Kidney capillary endothelial cell (primary cell): ENCODE data around the gene FBXW4.
A peak's percentile ranks its signal among the peaks of the same experiment; 100 is the strongest.

ENCODE experiments used
- DNase-seq: peaks from one replicate; pipeline ENCODE4 v3.0.0-alpha.2; 2018; ENCODE audit warnings: low spot score

FBXW4 gene, protein sequence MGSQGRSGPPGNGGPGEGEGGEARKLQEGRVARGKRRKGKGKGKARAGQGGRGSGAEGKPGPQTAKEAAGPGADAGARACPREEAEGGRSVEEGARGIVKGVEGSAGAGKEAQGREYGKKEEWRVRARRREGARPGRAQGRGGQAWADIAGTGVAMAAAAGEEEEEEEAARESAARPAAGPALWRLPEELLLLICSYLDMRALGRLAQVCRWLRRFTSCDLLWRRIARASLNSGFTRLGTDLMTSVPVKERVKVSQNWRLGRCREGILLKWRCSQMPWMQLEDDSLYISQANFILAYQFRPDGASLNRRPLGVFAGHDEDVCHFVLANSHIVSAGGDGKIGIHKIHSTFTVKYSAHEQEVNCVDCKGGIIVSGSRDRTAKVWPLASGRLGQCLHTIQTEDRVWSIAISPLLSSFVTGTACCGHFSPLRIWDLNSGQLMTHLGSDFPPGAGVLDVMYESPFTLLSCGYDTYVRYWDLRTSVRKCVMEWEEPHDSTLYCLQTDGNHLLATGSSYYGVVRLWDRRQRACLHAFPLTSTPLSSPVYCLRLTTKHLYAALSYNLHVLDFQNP

GRCh38 chr10:101694674-101695403, at the start of gene FBXW4:
FBXW4 (minus strand) TSS chr10:101695170; CDS start chr10:101695105, 65 bp downstream.
- DNase-seq = peak; percentile 27

GRCh38 chr10:101744267-101744666, 49.3 kb upstream of the FBXW4 start:
- no peak for DNase-seq

- no peak for DNase-seq
Measured at GRCh38 chr10:101741938-101742337, 47.0 kb upstream of the FBXW4 start.

DNA sequence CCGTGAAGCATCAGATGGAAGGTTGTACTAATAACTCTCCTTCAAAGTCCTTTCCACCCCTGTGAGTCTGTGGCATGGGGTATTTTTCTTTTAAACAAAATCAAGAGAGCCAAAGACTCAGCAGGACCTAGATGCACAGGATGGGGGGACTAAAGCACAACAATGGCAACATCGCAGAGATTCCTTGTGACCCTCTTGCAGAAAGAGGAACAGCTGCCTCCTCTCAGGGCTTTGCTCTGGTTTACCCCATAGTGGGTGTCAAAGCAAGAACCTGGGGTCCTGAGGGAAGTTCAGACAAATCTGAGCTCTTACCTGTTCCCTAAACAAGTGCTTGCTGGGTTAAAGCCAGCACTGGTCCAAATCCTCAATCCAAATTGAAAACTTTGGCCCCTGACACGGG, 41.7 kb upstream of the FBXW4 start:
- DNase-seq = no peak

DNA sequence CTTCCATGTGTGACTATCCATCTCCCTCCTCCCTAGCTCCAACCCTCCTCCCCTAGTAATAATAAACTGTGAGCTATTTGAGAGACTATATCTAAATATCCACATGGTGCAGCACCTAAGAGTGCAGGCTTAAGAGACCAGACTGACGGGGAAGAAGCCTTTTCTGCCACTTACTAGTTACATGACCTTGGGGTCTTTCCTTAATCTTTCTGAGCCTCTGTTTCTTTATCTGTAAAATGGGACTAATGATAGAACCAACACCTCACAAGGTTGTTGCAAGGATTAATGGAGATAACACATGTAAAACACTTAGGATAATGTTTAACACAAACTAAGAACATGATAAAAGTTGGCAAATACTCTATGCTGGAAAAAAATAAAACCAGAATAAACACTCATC, 37.1 kb upstream of the FBXW4 start:
- DNase-seq = no peak

GRCh38 chr10:101726115-101726387, 31.1 kb upstream of the FBXW4 start:
- DNase-seq = no peak

DNA sequence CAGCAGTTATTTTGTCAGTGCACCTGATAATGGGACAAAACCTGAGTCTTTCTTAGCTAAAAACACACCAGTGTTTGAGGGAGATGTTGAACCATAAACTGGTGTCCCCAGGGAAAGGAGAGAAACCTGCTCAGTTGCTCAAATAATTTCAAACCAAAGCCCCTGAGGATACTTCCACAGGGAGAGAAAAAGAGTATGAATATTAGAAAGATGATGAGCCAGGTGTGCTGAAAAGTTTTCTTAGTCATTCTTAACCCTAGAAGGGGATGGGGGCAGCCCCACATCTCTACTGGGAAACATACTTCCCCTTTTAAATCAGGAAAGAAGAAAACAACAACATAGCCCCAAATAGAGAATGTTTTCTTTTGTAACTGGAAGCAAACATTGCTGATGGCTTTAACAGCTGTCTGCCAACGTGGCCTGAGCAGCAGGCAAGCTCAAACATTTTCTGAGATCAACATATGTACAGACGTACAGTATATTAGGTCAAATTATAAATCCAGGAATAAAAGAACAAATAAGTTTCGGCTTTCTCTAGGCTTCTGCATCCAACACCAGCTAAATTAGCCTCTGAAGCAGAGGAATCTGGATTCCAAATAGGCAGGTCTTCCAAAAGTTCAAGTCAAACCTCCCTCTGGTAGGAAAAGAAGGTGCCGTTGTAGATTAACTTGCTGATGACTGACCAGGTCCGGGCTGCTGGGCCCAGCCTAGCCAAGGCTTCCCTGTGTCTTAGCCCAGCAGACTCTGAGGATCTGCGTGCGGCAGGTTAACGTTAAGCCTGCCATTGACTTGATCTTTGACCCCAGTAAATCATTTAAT, 30.5 kb upstream of the FBXW4 start:
- no peak for DNase-seq

DNA sequence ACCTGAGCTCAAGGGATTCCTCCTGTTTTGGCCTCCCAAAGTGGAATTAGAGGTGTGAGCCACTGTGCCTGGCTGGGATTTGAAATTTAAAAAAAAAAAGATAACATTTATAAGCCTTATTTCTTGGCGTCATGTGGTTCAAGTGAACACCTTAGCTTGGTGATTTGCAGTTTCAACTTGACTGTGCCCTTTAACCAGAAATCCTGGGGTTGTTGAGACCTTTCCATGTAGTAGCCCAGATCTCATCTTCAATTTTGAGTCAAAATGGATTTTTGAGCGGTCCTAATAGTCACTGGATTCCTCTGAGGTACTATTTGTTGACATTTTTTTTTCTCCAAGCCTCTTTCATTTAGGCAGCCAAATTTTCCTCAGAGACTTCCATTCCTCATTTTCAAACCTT, 29.5 kb upstream of the FBXW4 start:
- no peak for DNase-seq

- no peak for DNase-seq
Measured at GRCh38 chr10:101723176-101723575, 28.2 kb upstream of the FBXW4 start.

- no peak for DNase-seq
Measured at GRCh38 chr10:101721806-101722205, 26.8 kb upstream of the FBXW4 start.

DNA sequence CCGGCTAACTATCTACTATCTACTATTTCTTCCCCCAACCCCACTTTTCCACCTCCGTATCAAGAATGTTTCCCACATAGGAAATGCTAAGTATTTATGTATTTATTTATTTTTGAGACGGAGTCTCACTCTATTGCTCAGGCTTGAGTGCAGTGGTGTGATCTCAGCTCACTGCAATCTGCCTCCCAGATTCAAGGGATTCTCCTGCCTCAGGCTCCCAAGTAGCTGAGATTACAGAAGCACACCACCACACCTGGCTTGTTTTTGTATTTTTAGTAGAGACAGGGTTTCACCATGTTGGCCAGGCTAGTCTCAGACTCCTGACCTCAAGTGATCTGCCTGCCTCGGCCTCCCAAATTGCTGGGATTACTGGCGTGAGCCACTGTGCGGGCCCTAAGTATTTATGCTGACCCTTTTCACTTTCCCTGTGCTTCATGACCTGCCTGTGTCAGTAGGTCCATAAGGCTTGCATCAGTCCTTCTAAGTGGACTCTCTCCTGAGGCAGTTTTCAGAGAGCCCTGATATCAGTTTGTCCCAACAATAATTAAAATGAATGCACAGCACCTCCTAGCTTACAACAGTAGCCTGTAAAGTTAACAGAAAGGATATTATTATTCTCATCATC, 25.7 kb upstream of the FBXW4 start:
- no peak for DNase-seq

DNA sequence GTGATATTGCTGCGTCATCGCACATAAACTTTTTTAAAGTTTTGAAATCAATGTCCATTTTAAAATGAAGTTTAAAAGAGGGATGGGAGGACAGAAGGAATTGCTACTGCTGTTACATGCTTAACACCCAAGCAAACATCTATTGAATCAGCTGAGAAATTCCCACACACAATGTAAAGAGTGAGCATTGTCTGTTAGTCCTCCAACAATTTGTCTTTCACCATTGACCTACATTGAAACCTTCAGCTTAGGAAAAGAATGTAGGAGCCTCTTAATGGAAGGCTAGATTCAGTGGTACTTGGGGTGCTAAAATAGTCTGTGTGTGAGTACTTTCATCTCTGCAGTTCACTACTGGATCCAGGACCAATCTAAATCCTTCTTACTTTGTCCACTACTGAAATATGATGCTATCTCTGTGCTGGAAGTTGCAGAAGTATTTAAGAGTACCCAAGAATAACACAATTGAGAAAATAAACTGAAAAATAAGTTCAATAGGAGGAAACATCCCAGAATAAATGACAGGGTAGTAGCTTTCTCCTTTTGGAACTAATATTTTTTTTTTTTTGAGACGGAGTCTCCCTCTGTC, 23.8 kb upstream of the FBXW4 start:
- DNase-seq = no peak

DNA sequence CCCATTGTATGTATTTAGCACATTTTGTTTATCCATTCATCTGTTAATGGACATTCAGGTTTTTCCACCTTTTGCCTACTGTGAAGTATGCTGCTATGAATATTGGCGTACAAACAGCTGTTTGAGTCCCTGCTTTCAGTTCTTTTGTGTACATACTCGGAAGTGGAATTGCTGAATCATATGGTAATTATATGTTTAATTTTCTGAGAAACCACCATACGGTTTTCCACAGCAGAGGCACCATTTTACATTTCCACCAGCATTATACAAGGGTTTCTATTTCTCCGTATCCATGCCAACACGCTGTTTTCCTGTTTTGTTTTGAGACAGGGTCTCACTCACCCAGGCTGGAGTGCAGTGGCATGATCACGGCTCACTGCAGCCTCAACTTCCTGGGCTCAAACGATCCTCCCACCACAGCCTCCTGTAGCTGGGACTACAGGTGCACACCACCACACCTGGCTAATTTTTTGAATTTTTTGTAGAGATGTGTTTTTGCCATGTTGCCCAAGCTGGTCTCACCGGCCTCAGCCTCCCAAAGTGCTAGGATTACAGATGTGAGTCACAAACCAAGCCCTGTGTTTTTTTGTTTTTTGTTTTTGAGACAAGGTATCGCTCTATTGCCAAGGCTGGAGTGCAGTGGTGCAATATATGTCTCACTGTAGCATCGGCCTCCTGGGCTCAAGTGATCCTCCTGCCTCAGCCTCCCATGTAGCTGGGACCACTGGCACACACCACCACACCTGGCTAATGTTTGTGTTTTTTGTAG, 22.1 kb upstream of the FBXW4 start:
- no peak for DNase-seq

GRCh38 chr10:101712997-101713396, 18.0 kb upstream of the FBXW4 start:
- DNase-seq = no peak

DNA sequence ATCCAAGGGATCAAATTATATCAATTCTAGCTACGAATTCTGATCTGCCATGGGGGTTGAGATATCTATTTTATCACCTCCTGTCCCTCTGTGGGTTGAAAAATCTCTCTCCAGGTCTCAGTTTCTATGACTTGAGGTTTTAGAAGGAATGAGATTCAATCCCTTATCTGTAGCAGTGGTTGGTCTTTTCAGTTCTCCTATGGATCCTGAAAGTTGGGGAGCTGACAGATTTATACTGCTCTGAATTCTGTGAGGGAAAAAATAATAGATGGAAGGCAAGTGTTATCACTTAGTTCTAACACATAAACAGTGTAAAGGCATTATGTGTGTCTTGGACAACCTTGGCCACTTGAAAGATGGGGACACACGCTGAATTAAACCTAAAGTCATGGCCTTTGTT, 15.8 kb upstream of the FBXW4 start:
- DNase-seq = no peak

DNA sequence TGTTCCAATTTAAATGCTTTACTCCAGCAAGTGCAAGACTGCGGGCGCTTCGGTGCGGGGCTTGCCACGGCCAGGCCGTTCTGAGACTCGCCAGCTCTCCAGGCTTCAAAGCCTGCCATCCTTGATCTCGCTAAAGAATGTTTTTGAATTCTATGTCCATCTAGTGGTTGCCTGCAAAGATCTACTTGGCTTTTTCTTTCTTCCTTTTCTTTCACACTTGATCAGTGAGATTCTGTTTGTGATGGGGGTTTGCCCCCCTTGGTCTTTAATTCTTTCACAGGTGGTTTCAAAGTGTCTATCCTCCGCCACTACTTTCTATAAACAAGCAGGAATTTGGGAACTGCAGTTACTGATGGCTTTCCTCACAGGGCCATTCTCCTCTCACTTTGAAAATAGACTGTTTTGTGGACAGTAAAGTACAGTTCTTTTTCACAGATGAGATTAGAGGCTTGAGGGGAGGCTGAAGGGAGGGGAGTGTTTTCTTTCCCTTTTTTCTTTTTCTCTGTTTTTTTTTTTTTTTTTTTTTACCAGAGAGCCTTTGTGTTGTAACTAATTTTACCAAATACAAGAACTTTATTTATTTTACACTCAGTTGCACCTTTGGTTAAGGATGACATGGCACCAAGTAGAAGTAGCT, 15.2 kb upstream of the FBXW4 start:
- DNase-seq = no peak

- no peak for DNase-seq
Measured at GRCh38 chr10:101709359-101710058, 14.5 kb upstream of the FBXW4 start.

DNA sequence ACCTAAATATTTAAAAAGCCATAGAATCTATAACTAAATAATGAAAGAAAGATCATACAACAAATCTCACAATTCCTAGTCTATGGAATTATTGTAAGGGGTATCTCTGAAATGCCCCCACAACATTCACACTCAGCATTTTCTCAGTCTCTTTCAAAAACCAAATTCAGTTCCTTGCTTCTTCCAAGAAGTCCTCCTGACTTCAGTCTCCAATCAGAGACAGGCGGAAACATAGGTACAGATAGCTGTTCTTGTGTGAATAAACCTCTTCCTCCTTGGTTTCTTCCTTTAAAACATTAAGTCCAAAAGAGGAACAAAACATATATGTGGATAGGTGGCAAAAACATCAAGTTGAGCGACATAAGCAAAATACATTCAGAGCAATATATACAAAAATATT, 13.9 kb upstream of the FBXW4 start:
- DNase-seq = no peak

GRCh38 chr10:101708073-101708472, 13.1 kb upstream of the FBXW4 start:
- no peak for DNase-seq

DNA sequence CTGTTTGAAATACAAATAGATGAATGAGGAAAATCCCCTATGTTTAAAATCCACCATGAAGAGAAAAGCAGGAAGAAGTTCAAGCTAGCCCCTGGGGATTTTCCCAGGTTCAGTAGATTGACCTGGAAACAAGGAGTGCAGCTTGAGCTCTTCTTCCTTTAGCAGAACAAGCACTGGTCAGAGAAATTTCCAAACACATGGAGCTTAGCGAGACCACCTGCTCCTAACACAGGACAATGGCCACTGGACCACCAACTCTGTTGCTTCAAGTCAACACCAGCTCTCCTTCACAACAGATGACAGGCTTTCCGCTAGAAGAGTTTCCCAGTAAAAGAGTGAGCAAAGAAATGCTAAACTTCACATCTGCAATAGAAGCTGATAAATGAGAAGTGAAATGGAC, 9.4 kb upstream of the FBXW4 start:
- no peak for DNase-seq
